HFFc6 (cell line): ENCODE data around the gene SUPT5H. TPM values are rescaled to one million over a fixed set of nuclear protein-coding genes. Genes with fewer than 3 reads are reported as not detected.
"Not testable (repeated sequence)": the region's sequence is repeated elsewhere in the genome, so short reads cannot be mapped to it uniquely, and the experiment has no call there.

Source experiments
- DNase-seq: peaks from one replicate; pipeline ENCODE4 v3.0.0-alpha.2; 2018
- H3K27ac Mint-ChIP-seq: 2 replicates; pipeline ENCODE4 v1.8.0; 2020; ENCODE audit warnings: mild to moderate bottlenecking, mixed read lengths
- H3K27me3 Mint-ChIP-seq: 2 replicates; pipeline ENCODE4 v1.8.0; 2021; ENCODE audit warnings: mild to moderate bottlenecking, moderate library complexity, mixed read lengths; ENCODE audit not compliant: insufficient read depth
- H3K36me3 Mint-ChIP-seq: 2 replicates; pipeline ENCODE4 v1.8.0; 2021; ENCODE audit warnings: low read depth, mixed read lengths
- H3K4me1 Mint-ChIP-seq: 2 replicates; pipeline ENCODE4 v1.8.0; 2020; ENCODE audit warnings: low read depth, mixed read lengths
- H3K4me3 Mint-ChIP-seq: 2 replicates; pipeline ENCODE4 v1.8.0; 2020; ENCODE audit warnings: mild to moderate bottlenecking, moderate library complexity, mixed read lengths
- H3K9me3 Mint-ChIP-seq: 2 replicates; pipeline ENCODE4 v1.8.0; 2020; ENCODE audit warnings: mild to moderate bottlenecking, mixed read lengths
- CTCF ChIP-seq: fragments of 200-600 bp; sonication (generic); IDR thresholded peaks from 2 replicates; pipeline ENCODE4 v1.5.0; 2021; ENCODE audit warnings: antibody characterized with exemption, mild to moderate bottlenecking
- total RNA-seq, 6 experiments: library from RNA; stranded (reverse); fragmentation: NEBNext Ultra II Directional; extraction: Animal tissue kit (Norgen Biotek cat#: 25700); gene quantifications; 2 replicates in 1 of 6; 3 replicates in 5 of 6; pipeline ENCODE4 v1.2.3, GENCODE V29; 2021

The SUPT5H gene
- total RNA-seq, 6 experiments from 2014 or later: 102 to 129 (median 107) TPM

GRCh38 chr19:39475748-39476147, 30.4 kb downstream of the SUPT5H start:
- TF ChIP-seq CTCF: no peak
- no peak overlapping the region for H3K4me3 Mint-ChIP-seq
- H3K9me3 Mint-ChIP-seq: no peaks in the 10 kb centered on the region
- H3K27ac Mint-ChIP-seq: no peak overlapping the region
- peaks cover 35% of the 10 kb centered on the region for H3K36me3 Mint-ChIP-seq
- no peak for DNase-seq
- H3K27me3 Mint-ChIP-seq: peaks cover 4% of the 10 kb centered on the region
- peaks cover 14% of the 10 kb centered on the region for H3K4me1 Mint-ChIP-seq

GRCh38 chr19:39479319-39479801, 34.0 kb downstream of the SUPT5H start:
- Mint-ChIP-seq H3K27me3 (peaks cover 10% of the 10 kb centered on the region), H3K4me3 (peak overlapping the region; percentile 99; the same call in 1 of the 2 replicates), H3K27ac (0 out of 2 replicates have a peak overlapping the region, but pooled peaks have one; percentile 97), H3K4me1 (peaks cover 21% of the 10 kb centered on the region), H3K36me3 (peaks cover 26% of the 10 kb centered on the region)
- H3K9me3 Mint-ChIP-seq, DNase-seq: not testable (repeated sequence)

- no peak for DNase-seq
- TF ChIP-seq CTCF: no peak
- Mint-ChIP-seq H3K4me3 (peak overlapping the region; percentile 99), H3K9me3 (no peaks in the 10 kb centered on the region), H3K27ac (peak overlapping the region; percentile 97), H3K4me1 (peaks cover 21% of the 10 kb centered on the region), H3K36me3 (peaks cover 20% of the 10 kb centered on the region), H3K27me3 (peaks cover 6% of the 10 kb centered on the region)
Observed at GRCh38 chr19:39479916-39480315, 34.5 kb downstream of the SUPT5H start.

- peaks cover 16% of the 10 kb centered on the region for H3K36me3 Mint-ChIP-seq
- H3K27ac Mint-ChIP-seq: peak within 1 kb of the TSS; percentile 97
- TF ChIP-seq CTCF: no peak
- peak; percentile 93 for DNase-seq
- no peaks in the 10 kb centered on the region for H3K9me3 Mint-ChIP-seq
- peak within 1 kb of the TSS; percentile 99 for H3K4me3 Mint-ChIP-seq
- H3K4me1 Mint-ChIP-seq: peaks cover 21% of the 10 kb centered on the region
- H3K27me3 Mint-ChIP-seq: peaks cover 6% of the 10 kb centered on the region
Observed at GRCh38 chr19:39480337-39481228, 35.2 kb downstream of the SUPT5H start, which contains the start of gene TIMM50. Gene TIMM50 (plus strand): TSS chr19:39480838. CDS start chr19:39480854, 16 bp downstream.

GRCh38 chr19:39481229-39481545, 35.8 kb downstream of the SUPT5H start:
- peaks cover 21% of the 10 kb centered on the region for H3K4me1 Mint-ChIP-seq
- H3K9me3 Mint-ChIP-seq: no peaks in the 10 kb centered on the region
- peaks cover 6% of the 10 kb centered on the region for H3K27me3 Mint-ChIP-seq
- no peak for TF ChIP-seq CTCF
- no peak for DNase-seq
- peak overlapping the region; percentile 99 for H3K4me3 Mint-ChIP-seq
- H3K36me3 Mint-ChIP-seq: peaks cover 15% of the 10 kb centered on the region
- peak overlapping the region; percentile 97 for H3K27ac Mint-ChIP-seq

GRCh38 chr19:39481676-39482075, 36.3 kb downstream of the SUPT5H start:
- Mint-ChIP-seq H3K27me3 (peaks cover 6% of the 10 kb centered on the region), H3K4me3 (peak overlapping the region; percentile 99), H3K4me1 (peaks cover 21% of the 10 kb centered on the region), H3K36me3 (peaks cover 10% of the 10 kb centered on the region), H3K9me3 (no peaks in the 10 kb centered on the region), H3K27ac (peak overlapping the region; percentile 97)
- no peak for DNase-seq
- TF ChIP-seq CTCF: no peak
